Daoy (cell line): ENCODE data around the gene SLC35F3. TPM values are rescaled to one million over a fixed set of nuclear protein-coding genes. Genes with fewer than 3 reads are reported as not detected.
"Not testable (repeated sequence)": the region's sequence is repeated elsewhere in the genome, so short reads cannot be mapped to it uniquely, and the experiment has no call there.

Experiments
- DNase-seq: peaks from one replicate; pipeline ENCODE4 v3.0.0-alpha.2; 2015; ENCODE audit warnings: low read depth
- total RNA-seq: library from RNA; depleted of rRNA; stranded (reverse); fragments of >200 nt; shearing (Covaris generic); gene quantifications from 2 replicates; pipeline ENCODE4 v1.2.3, GENCODE V29; 2014

SLC35F3 gene
- total RNA-seq, 1 experiment from 2014 or later: 7.5 TPM

DNA sequence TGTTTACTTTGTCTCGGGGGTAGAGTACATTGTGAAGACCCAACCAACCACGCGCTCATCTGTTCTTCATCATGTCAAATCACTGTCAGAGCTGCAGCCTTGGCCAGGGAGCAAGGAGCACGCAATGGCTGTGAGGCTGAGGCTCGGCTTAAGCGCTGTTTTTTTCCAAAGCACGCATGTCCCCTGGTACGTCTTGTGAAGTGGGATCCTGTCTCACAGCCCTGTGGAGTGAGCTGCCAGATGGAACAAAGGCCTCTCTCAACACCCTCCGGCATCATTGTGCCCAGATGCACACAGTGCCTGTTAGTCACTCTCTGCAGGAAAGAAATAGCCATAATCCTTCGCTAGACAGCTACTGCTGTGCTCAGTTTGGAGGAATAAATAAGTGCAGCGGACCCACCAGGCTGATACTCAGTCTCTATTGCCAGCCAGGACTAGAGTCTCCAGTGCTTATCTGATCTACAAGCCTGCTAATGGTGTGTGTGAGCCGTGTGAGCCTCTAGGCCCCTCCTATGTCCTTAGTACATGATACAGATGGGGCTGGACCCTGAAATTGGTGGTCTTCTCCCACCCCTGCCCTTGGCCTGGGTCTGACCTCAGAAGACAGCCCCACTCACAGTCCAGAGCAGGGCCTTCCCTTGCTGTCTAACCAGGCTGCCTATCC, 377.5 kb downstream of the SLC35F3 start:
- DNase-seq: no peak

DNA sequence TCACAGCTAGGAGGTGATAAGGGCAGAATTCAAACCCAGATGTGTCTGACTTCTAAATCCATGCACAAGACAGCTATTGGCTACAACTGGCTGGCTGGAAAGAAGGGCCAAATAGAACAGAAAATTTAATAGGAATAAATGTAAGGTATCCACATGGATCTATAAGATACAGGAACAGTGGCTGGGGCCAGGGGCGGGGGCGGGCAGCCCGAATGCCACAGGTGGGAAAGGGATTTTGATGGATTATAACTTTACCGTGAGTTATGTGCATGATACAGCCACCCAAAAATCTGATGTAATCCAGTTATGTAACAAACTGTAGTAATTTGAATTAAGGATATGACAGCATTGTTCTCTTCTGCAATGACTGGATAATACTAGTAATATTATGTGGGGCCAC, 381.7 kb downstream of the SLC35F3 start:
- DNase-seq: no peak

- no peak for DNase-seq
Observed at GRCh38 chr1:234288946-234289345, 384.5 kb downstream of the SLC35F3 start.

- no peak for DNase-seq
Observed at GRCh38 chr1:234289538-234290305, 385.2 kb downstream of the SLC35F3 start.

DNA sequence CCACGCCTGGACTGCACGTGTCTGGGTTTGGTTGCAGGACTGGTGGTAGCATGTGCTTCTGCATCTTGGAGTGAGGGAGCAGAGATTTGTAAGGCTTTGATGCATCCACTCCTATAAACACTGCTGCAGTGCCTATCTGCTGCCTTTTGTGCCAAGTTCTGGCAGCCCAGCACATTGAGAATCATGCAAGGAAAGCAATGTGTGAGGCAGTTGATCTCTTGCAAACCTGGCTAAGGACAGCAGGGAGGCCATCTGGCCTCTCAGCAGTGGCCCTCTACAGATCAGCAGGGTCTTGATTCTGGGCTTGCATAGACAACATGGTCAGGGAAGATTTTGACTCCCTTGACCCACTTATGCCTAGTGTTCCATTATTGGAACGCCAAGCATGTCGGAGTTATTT, 387.5 kb downstream of the SLC35F3 start:
- no peak for DNase-seq

GRCh38 chr1:234292548-234292947, 388.1 kb downstream of the SLC35F3 start:
- no peak for DNase-seq

- no peak for DNase-seq
Observed at GRCh38 chr1:234294109-234294817, 389.8 kb downstream of the SLC35F3 start.

GRCh38 chr1:234295068-234295467, 390.6 kb downstream of the SLC35F3 start:
- no peak for DNase-seq

DNA sequence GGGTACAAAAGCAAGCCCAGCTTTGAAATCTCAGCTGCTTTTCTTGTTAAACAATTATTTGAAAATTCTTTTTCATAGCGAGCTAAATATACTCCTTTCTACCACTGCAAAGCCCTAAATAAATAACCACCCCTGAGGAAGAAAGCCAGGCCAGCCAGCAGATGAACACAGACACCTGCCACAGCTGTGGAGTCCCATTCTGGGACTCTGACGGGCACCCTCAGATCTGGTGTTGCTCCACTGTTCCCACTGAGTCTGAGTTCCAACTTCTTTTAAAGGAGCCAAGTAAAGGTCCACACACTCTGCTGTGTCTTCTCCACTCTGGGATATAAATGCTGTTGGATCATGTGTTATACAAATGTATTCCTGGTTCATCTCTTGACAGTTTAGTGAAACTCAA, 391.1 kb downstream of the SLC35F3 start:
- no peak for DNase-seq

DNA sequence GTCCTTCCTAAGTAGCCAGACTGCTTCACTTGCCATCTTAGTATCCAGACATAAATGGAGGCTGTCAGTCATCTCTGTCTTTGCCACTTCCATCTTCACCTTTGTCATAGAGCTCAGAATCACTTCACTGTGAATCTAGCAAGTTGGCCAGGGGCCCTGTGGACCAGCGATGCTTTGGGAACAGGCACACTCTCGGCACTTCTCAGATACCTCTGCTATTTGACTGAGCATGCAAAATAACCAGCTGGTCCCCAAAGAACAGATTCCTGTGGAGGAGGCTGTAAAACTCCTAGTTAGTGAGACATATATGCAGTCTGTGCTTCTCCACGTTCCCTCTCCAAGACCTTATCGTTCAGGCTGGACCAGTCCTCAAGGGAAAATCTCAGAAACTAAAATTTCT, 392.0 kb downstream of the SLC35F3 start:
- no peak for DNase-seq

DNA sequence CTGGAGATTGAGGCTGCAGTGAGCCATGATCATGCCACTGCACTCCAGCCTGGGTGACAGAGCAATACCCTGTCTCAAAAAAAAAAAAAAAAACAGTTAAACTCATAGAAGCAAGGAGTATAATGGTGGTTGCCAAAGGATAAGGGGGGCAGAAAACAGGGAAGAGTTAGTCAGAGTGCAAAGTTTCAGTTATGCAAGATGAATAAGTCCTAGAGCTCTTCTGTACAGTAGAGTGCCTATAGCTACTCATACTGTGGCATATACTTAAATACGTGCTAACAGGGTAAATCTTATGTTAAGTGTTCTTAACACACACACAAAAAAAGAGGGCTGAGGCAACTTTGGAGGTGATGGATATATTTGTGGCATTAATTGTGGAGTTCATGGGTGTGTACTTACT, 393.2 kb downstream of the SLC35F3 start:
- no peak for DNase-seq

- no peak for DNase-seq
Observed at GRCh38 chr1:234300096-234300495, 395.6 kb downstream of the SLC35F3 start.

DNA sequence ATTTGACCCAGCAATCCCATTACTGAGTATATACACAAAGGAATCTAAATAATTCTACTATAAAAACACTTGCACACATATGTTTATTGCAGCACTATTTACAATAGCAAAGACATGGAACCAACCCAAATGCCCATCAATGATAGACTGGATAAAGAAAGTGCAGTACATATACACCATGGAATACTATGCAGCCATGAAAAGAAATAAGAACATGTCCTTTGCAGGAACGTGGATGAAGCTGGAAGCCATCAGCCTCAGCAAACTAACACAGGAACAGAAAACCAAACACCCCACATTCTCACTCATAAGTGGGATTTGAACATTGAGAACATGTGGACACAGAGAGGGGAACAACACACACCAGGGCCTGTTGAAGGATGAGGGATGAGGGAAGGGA, 397.2 kb downstream of the SLC35F3 start:
- DNase-seq: not testable (repeated sequence)

- DNase-seq: no peak
Observed at GRCh38 chr1:234302354-234302962, 398.0 kb downstream of the SLC35F3 start.

DNA sequence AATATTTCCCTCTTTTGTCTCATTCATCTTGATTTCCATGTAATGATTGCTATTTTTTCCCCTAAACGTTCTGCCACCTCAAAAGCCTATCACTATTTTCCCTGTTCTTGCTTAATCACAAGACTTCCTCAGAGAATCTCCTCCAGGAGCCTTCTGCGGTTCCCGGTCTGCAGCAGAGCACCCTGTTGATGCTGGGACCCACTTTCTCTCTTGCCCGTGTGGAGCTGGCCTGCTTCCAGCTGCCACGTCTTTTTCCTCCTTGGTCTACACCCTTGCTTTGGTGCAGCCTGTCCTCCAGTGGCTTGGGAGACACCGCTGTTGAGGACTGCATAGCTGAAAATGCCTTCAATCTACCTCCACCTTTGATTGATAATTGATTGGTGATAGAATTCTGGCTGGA, 398.8 kb downstream of the SLC35F3 start:
- DNase-seq: no peak

- no peak for DNase-seq
Observed at GRCh38 chr1:234307726-234308125, 403.2 kb downstream of the SLC35F3 start.

DNA sequence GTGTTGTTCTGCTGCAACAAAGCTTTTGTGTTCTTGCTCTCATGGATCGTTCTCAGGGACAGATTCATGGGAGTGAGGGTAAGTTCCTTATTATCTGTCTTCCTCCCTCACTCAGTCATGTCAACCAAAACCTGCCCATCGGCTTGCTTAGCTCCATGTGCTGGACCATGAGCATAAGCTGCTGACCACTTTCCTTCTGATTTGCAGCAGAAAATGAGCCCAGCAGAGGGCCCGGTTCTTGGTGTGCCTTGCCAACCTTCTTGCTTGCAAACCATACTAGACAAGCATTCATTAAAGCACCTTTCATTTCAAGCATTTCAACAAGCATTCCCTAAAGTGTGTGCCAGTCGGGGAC, 404.7 kb downstream of the SLC35F3 start:
- no peak for DNase-seq

- DNase-seq: peak; percentile 70
Observed at GRCh38 chr1:234309598-234310459, 405.4 kb downstream of the SLC35F3 start.

DNA sequence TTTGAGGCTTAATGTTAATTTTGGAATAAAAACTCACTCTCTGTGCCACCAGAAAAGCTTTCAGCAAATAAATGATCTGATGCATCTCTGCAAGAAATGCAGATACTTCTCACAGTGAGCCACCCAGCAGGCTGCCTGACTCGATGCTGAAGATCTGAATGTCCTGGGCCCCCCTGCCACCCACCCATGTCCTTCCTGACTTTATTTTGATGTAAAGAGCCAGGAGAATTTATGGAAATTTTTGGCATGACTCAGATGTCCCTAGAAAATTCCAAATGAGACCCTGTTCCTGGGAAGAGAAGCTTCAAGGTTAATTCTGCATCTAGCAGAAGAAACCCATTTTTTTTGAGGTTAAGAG, 406.0 kb downstream of the SLC35F3 start:
- DNase-seq: no peak

DNA sequence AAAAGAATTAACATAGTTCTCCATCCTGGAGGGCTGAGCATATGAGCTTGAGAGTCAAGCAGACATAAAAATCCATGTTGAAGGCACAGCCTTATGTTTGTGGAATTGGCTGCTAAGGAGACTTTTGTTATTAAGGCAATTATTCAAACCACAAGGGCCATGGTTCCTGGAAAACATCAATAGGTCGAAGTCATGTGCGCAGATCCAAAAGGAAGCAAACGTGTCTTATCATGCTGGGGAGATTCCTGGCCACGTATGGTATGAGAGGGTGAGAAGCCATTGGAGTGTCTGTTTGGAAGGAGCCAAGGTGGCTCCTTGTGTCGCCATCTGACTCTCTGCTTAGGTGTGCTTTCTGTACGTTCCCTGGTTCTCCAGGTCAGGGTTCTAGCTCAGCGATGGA, 406.9 kb downstream of the SLC35F3 start:
- DNase-seq: no peak

- DNase-seq: peak; percentile 12
Observed at GRCh38 chr1:234313171-234313570, 408.7 kb downstream of the SLC35F3 start.
